Frontal cortex (tissue), 4 donors: ENCODE results near the gene PLEKHG2. TPM values are rescaled to one million over a fixed set of nuclear protein-coding genes. Genes with fewer than 3 reads are reported as not detected.

ENCODE experiments used
- DNase-seq, 2 donors: peaks; one replicate each; pipeline ENCODE4 v3.0.0; 2012; ENCODE audit warnings: low spot score in 2 of 2
- FAIRE-seq: peaks from 2 replicates; lab custom pipeline; 2012; peaks lifted over from hg19 to GRCh38; lab: Jason Lieb, UNC
- total RNA-seq: library from RNA; depleted of rRNA; stranded (reverse); fragments of >200 nt; gene quantifications from one replicate; pipeline ENCODE4 v1.2.3, GENCODE V29; 2014
- donor health status: control.
- donor health status: control.
- donor health status: control.

PLEKHG2 gene
- total RNA-seq, 1 donor from 2014 or later, result 17.5 TPM

- no peak for DNase-seq
- no peak for FAIRE-seq
Observed at GRCh38 chr19:39416152-39417120, 4.0 kb downstream of the PLEKHG2 start.

- FAIRE-seq (no peak), DNase-seq (no peak)
Observed at GRCh38 chr19:39417463-39418181, 5.2 kb downstream of the PLEKHG2 start.

GRCh38 chr19:39419003-39419402, 6.5 kb downstream of the PLEKHG2 start:
- FAIRE-seq, result no peak
- DNase-seq, result no peak

- DNase-seq, result no peak
- FAIRE-seq, result no peak
Observed at GRCh38 chr19:39420769-39421168, 8.3 kb downstream of the PLEKHG2 start.

GRCh38 chr19:39422020-39422419, 9.6 kb downstream of the PLEKHG2 start:
- no peak for FAIRE-seq
- no peak for DNase-seq

- no peak for DNase-seq
Observed at GRCh38 chr19:39423258-39424086, 11.0 kb downstream of the PLEKHG2 start.

GRCh38 chr19:39424934-39425333, 12.5 kb downstream of the PLEKHG2 start:
- FAIRE-seq (no peak), DNase-seq (peak in 1 of 2 donors; percentile 11)

More at GRCh38 chr19:39423258-39424086, 11.0 kb downstream of the PLEKHG2 start:
- FAIRE-seq, result no peak

GRCh38 chr19:39425744-39426143, 13.3 kb downstream of the PLEKHG2 start:
- FAIRE-seq, result no peak
- no peak for DNase-seq

DNA sequence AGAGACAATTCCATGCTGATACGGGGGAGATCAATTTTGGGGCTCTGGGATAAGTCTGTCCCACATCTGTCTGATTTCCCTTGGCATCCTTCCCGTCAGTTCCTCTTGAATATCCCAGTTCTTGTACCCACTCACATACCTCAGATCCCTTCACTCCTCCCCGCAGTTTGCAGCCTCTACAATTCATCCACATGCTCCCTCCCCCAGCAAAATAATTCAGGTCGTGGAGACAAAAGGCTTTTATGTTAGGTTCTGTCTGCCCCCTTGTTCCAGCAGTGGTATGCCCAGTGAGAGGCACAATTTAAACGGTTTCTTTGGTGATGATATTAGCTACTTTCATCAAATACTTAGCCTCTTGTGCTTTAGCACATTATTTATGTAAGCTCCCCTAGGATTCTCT, 13.7 kb downstream of the PLEKHG2 start:
- no peak for FAIRE-seq

DNA sequence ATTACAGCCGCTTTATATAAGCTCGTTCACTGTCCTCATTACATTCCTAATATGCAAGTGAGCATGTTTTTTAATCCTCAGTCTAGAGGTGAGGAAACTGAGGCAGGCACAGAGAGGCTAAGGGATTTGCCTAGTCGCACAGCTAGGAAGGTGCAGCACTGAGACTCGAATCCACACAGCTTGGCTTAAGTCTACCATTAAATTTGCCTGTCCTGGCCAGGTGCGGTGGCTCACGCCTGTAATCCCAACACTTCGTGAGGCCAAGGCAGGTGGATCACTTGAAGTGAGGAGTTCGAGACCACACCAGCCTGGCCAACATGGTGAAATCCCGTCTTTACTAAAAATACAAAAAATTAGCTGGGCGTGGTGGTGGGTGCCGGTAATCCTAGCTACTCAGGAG, 15.2 kb downstream of the PLEKHG2 start:
- FAIRE-seq, result no peak
- DNase-seq, result no peak

More for the DNA sequence above, 13.7 kb downstream of the PLEKHG2 start:
- peak in 1 of 2 donors; percentile 18 for DNase-seq

DNA sequence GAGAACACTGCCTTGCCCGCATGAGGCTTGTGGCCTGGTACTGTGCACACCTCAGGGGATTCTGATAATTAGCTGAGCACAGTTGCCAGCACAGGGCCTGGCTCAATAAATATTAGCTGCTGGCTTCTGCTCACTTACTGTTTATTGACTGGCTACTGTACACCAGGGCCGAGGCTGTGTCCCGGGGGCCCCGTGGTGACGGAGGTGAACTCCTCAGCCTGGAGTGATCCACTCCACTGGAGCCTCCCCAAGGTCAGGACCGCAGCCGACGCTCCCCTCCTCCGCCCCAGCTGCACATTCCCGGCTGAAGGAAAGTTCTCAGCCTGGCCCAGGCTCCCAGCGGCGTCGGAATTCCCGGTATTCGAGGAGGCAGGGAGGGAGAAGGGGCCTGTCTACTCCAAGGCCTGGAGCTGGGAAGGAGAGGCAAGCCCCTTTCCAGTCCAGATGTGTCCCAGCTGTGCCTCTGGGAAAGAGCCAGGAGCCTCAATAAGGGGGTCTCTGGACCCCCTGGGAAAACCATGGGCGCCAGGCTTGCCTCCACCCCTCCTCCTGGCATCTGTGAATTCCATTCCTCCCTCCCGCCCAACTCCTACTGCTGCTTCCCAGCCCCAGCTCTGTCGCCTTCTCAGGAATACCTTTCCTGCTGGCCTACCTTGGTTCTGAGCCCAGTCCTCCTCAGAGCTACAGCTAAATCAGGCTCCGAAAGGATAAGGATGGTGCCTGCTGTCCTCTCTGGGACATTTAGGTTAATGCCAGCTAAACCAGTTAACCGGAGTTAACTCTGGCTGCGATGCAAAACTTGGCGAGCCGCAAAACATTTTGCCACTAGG, 16.0 kb downstream of the PLEKHG2 start:
- DNase-seq, result peak in 1 of 2 donors; percentile 35
- FAIRE-seq, result no peak

GRCh38 chr19:39430675-39431593, 18.5 kb downstream of the PLEKHG2 start:
- DNase-seq (peak in 1 of 2 donors; percentile 26), FAIRE-seq (no peak)

GRCh38 chr19:39432677-39433025, 20.2 kb downstream of the PLEKHG2 start:
- FAIRE-seq (no peak), DNase-seq (no peak)

DNA sequence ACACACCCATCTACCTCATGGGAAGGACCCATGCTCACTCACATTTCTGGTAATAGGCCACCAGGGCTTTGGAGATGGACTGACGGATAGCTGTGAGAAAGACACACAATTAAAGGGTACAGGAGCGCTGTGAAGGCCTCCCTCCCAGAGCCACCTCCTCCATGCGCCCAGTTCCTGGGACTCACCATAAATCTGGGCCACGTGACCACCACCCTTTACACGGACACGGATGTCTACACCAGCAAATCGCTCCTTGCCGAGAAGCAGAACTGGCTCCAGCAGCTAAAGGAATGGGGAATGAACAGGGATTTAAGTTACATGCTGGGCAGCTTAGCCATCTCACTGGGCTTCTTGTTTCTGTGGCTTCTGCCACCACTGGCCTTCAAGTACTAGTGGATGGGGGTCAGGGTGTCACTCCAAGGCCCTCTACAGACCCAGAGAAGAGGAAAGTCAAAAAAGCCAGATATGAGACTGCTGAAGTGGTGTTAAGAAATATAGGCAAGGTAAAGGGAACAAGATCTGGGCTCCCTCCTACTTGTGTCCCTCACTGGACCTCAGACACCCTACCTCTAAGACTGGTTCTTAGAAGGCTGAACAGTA, 21.1 kb downstream of the PLEKHG2 start:
- no peak for FAIRE-seq

GRCh38 chr19:39434123-39435076, 21.9 kb downstream of the PLEKHG2 start:
- FAIRE-seq (no peak), DNase-seq (no peak)

More for the DNA sequence above, 21.1 kb downstream of the PLEKHG2 start:
- DNase-seq, result no peak

DNA sequence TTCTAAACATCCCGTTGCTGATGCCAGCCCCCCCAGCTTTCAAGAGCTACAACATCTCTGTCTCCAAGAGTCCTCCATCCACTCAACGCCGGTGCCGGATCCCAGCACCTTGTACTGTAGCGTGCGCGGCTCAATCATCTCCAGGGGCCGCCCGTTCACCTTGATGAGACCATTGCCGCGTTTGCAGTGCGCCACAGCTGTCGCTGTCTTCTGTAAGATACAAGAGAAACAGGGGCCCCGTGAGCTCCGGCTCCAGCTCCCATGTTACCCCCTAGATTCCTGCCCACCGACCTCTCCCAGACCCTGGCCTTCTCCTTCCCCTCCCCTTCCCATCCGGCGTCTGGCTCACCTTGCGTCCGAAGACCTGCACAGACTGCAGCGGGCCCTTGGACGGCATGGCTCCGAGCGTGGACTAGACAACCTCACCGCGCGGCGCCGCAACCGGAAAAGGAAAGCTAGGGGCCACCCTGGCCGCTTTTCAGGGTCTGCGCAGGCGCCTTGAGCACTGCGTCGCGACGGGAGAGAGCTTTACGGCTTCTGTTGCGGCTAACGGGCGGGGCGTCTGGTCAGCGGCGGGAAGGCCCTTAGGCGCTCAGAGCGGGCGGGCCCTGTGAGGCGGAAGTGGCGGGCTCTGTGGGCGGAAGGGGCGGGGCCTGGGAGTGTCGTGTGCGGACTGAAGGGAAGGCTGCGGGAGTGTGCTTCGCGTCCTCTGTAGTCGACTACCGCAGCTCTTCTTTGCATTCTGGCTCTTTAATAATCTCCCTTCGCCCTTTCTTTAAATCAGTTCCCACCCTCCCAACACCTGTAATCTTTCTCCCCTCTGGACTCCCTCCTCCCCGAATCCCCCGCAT, 23.3 kb downstream of the PLEKHG2 start, which contains the start of gene RPS16:
RPS16 (minus strand) TSS at position 451 of the 851 bp plus-strand sequence; CDS start at position 397, 54 bp downstream.
- no peak for FAIRE-seq
- DNase-seq, result peak; percentile 92 to 98
